H4 (cell line): Measurements from ENCODE around the gene DESI1. TPM values are rescaled to one million over a fixed set of nuclear protein-coding genes. Genes with fewer than 3 reads are reported as not detected.
A peak's percentile ranks its signal among the peaks of the same experiment; 100 is the strongest.
"Not testable (repeated sequence)": the region's sequence is repeated elsewhere in the genome, so short reads cannot be mapped to it uniquely, and the experiment has no call there.

Experiments
- DNase-seq: peaks from one replicate; pipeline ENCODE4 v3.0.0-alpha.2; 2015; ENCODE audit warnings: low spot score
- total RNA-seq: library from RNA; depleted of rRNA; stranded (reverse); fragments of >200 nt; shearing (Covaris generic); gene quantifications from 2 replicates; pipeline ENCODE4 v1.2.3, GENCODE V29; 2014; rRNA removed

The DESI1 gene
- total RNA-seq, 1 experiment from 2014 or later = 23.1 TPM

DNA sequence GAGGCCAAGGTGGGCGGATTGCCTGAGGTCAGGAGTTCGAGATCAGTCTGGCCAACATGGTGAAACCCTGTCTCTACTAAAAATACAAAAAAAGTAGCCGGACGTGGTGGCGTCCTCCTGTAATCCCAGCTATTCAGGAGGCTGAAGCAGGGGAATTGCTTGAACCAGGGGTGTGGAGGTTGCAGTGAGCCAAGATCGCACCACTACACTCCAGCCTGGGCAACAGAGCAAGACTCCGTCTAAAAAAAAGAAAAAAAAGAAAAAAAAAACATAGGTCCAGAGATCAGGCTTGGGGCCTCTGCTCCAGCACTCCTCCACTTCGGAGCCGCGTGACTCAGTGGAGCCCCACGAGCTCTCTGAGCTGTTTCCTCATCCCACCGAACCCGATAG is 62.6 kb downstream of the DESI1 start:
- not testable (repeated sequence) for DNase-seq

DNA sequence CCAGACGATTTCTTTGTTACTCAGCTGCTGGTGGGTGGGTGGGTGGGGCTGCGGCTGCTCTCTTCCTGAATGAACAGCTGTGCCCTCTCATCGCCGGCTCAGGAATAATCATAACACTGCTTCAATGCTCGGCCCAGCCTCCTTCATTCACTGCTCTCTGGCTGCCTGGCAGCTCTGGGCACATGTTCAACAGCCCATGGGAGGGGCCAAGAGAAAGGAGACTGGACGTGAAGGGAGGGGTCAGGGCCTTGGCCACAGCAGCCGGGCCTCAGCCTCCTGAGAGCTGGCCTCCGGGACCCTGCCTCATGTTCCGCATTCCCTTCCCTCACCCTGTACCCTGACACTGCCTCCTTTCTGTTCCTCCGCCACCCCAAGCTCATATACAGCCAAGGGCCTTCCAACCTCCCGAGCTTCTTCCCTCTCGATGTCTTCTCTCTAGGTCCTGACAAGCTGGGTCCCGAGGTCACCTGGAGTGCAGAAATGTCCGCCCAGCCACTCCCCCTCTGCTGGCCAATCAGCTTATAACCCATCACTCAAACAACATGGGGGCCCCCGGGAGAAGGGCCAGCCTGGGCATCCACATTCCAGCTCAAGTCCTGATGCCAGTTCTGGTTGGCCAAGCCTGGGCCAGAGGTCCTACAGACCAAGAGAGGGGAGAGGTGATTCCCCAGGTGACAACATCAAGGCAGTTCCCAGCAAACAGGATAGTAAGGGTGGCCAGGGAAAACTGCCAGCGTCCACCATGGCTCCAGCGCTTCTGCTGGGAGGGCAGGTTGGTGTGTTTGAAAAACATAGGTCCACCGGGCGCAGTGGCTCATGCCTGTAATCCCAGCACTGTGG is 63.2 kb downstream of the DESI1 start:
- peak; percentile 91 for DNase-seq

DNA sequence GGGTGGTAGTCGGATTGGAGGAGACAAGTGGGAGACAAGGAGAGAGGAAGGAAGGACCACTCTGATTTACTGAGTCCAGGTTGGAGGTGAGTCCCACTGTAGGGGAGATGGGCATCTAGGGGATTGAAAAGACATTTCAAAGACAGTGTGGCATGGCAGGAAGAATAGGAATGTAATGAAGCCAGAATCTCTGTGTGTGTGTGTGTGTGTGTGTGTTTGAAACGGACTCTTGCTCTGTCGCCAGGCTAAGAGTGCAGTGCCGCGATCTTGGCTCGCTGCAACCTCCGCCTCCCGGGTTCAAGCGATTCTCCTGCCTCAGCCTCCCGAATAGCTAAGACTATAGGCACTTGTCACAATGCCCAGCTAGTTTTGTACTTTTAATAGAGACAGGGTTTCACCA is 64.3 kb downstream of the DESI1 start:
- DNase-seq = no peak

- DNase-seq = no peak
These were observed 65.4 kb downstream of the DESI1 start for GRCh38 chr22:41555325-41555982.

DNA sequence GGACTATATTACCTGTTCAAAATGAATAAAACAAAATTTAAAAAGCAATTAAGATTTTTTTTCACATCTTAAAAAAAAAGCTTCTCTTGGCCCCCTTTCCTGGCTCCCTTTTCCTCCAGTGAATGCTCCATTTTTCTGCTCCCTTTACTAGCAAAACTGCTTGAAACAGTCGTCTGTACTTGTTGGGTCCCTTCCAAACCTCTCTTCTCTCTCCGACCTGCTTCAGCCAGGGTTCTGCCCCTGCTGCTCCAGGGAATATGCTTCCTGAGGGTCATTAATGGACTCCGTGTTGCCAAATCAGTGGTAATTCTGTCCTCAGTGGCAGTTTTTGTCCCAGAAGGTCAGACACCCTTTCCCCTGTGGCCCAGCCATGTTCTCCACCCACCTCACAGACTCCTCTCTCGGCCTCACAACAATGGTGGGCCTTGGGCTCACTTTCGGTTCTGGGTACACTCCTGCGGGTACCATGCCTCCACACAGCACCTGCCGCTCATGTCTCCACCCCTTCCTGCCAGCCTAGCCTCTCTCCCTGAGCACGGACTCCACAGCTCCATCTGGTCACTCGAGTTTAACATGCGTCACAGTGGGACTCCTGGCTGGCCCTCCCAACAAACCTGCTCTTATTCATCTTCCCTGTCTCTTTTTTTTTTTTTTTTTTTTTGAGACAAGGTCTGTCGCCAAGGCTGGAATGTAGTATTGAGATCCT is 68.8 kb downstream of the DESI1 start:
- no peak for DNase-seq

DNA sequence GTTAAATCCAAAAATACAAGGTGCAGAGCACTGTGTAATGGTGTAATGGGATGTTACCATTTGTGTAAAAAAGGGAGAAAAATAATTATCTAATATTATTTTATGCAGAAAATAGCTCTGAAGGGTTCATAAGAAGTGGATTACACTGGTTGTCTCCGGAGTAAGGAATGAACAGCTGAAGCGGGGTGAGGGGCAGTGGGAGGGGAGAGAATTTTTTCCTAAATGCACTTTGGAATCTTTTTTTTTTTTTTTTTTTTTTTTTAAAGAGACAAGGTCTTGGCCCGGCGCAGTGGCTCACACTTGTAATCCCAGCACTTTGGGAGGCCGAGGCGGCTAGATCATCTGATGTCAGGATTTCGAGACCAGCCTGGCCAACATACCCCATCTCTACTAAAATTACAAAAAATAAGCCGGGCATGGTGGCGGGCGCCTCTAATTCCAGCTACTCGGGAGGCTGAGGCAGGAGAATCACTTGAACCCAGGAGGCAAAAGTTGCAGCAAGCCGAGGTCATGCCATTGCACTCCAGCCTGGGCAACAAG is 69.8 kb downstream of the DESI1 start:
- DNase-seq = no peak

DNA sequence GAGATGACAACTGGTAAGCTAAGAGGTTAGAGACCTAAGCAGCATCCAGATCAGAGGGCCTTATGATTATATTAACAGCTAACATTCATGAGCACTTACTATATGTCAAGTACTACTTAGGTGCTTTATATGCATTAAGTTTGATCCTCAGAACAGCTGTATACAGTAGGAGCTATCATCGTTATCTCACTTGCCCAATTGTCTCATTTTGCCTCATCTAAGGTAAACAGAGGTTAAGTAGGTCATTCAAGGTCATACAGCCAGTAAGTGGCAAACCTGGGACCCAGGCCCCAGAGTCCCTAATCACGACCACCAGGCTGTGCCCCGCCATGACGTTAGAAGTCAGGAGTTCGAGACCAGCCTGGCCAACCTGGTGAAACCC is 72.0 kb downstream of the DESI1 start:
- DNase-seq = no peak

Other genes starting within 250 kb of the DESI1 start
- gene TEF, start 239.1 kb downstream of the DESI1 start, total RNA-seq = 8.6 and 11.0 TPM in 2 replicates
- gene TOB2, start 174.2 kb downstream of the DESI1 start, total RNA-seq = 8.6 and 10.4 TPM in 2 replicates
- gene PHF5A, start 152.4 kb downstream of the DESI1 start, total RNA-seq = 80.0 and 123 TPM in 2 replicates
- 53.2 and 57.4 TPM in 2 replicates for gene ACO2, start 151.9 kb downstream of the DESI1 start, total RNA-seq
- 22.8 and 23.1 TPM in 2 replicates for gene POLR3H, start 76.6 kb downstream of the DESI1 start, total RNA-seq
- gene CSDC2, start 60.0 kb downstream of the DESI1 start, total RNA-seq = 0.14 TPM in 1 of 2 replicates, not detected in the other
- gene PMM1, start 31.2 kb downstream of the DESI1 start, total RNA-seq = 4.2 and 17.5 TPM in 2 replicates
- gene XRCC6, start 252 bp upstream of the DESI1 start, total RNA-seq = 634 and 694 TPM in 2 replicates
- 112 and 113 TPM in 2 replicates for gene SNU13, start 67.8 kb upstream of the DESI1 start, total RNA-seq
- not detected in 2 replicates for gene MEI1, start 78.5 kb upstream of the DESI1 start, total RNA-seq
- gene CCDC134, start 179.6 kb upstream of the DESI1 start, total RNA-seq = 8.1 and 10.6 TPM in 2 replicates
- 25.1 and 30.2 TPM in 2 replicates for gene SREBF2, start 212.1 kb upstream of the DESI1 start, total RNA-seq